ENCODE results near the gene LRRC8B. TPM values are rescaled to one million over a fixed set of nuclear protein-coding genes. Genes with fewer than 3 reads are reported as not detected.

Gene LRRC8B
- total RNA-seq, 4 donors from 2014 or later = 7.0 to 10.5 (median 8.7) TPM

DNA sequence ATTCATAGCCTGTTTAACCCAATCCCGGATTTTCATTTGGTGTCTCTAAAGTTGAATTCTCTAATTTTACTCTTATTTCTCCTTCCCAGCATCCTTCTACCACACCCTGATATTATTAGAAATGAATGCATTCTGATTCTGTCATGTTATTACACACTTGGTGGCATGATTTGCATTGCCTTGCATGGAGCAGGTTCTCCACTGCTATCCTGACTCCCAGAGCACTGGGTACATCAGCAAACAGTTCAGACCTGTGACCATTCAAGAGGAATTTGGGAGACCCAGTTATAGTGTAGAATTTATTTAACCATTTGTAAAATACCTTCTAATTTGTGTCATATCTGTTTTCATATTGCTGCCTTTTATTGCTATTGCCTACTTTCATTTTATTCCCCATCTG lies 2.6 kb downstream of the LRRC8B start:
- no peak for DNase-seq
- no peaks in the 10 kb centered on the region for H3K9me3 ChIP-seq
- no peaks in the 10 kb centered on the region for H3K36me3 ChIP-seq
- intact Hi-C loops (cut with DNase I; ENCODE audit: low total_unique reads) (no loop called here), in situ Hi-C loops (cut with MboI; ENCODE audit: low pct_ligation_motif_present in 1 of 4, low pct_unique_long_range_greater_than_20kb in 1 of 4, low sequenced_read_pairs in 3 of 4) (no loop called here)
- H3K4me3 ChIP-seq = no peak overlapping the region
- no peak for TF ChIP-seq EP300 (IDR thresholded peaks at IDR 0.05; ENCODE audit: low read depth)
- no peak for TF ChIP-seq POLR2AphosphoS5 (IDR thresholded peaks at IDR 0.05)
- TF ChIP-seq, protein P1, sequence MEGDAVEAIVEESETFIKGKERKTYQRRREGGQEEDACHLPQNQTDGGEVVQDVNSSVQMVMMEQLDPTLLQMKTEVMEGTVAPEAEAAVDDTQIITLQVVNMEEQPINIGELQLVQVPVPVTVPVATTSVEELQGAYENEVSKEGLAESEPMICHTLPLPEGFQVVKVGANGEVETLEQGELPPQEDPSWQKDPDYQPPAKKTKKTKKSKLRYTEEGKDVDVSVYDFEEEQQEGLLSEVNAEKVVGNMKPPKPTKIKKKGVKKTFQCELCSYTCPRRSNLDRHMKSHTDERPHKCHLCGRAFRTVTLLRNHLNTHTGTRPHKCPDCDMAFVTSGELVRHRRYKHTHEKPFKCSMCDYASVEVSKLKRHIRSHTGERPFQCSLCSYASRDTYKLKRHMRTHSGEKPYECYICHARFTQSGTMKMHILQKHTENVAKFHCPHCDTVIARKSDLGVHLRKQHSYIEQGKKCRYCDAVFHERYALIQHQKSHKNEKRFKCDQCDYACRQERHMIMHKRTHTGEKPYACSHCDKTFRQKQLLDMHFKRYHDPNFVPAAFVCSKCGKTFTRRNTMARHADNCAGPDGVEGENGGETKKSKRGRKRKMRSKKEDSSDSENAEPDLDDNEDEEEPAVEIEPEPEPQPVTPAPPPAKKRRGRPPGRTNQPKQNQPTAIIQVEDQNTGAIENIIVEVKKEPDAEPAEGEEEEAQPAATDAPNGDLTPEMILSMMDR (IDR thresholded peaks at IDR 0.05) = no peak
- TF ChIP-seq POLR2A (IDR thresholded peaks at IDR 0.05) = no peak
- H3K27me3 ChIP-seq = no peaks in the 10 kb centered on the region
- H3K27ac ChIP-seq = no peak overlapping the region
- peaks cover 0 to 32% (median 10%) of the 10 kb centered on the region in 4 donors for H3K4me1 ChIP-seq
- WGBS, 2 donors (ENCODE audit: low coverage in 1 of 2) = 86 to 91% methylated on average over 1 of the region's 1 CpG

DNA sequence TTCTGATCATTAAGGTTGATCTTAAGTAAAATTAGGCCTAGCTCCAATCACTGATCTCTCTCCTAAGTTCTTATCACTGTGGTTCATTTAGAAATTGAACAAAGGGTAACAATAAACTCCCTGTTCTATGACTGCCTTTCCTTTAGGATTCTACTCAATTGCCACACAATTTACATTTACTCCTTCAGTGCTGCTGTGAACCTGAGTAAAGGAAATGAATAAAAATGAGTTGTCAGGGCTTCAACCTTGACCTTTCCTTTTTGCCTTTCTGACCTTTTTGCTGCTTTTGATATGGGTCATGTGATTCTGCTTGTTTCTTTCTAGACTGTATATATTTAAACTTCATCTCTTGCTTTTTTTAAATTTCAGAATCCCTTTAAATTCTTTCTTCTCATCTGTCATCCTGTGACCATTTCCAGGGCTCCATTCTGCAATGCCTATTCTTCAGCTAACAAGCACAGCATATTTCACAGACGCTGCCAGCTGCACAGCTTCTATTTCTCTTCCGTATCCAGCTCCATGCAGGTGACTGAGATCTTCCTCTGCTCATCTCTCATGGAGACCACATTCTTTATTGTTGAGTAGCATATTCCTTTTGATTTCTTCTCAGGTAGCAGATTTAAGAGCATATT lies 3.2 kb downstream of the LRRC8B start:
- no peak for DNase-seq
- no peaks in the 10 kb centered on the region for H3K9me3 ChIP-seq
- no peak for TF ChIP-seq POLR2A (IDR thresholded peaks at IDR 0.05)
- no peak for TF ChIP-seq EP300 (IDR thresholded peaks at IDR 0.05; ENCODE audit: low read depth)
- TF ChIP-seq, protein P1 (IDR thresholded peaks at IDR 0.05) = no peak
- no peak for TF ChIP-seq POLR2AphosphoS5 (IDR thresholded peaks at IDR 0.05)
- intact Hi-C loops (cut with DNase I; ENCODE audit: low total_unique reads) (no loop called here), in situ Hi-C loops (cut with MboI; ENCODE audit: low pct_ligation_motif_present in 1 of 4, low pct_unique_long_range_greater_than_20kb in 1 of 4, low sequenced_read_pairs in 3 of 4) (no loop called here)
- 56 to 71% methylated on average over 2 of the region's 2 CpGs for WGBS, 2 donors (ENCODE audit: low coverage in 1 of 2)
- H3K4me1 ChIP-seq = peaks cover 0 to 32% (median 10%) of the 10 kb centered on the region in 4 donors
- no peaks in the 10 kb centered on the region for H3K36me3 ChIP-seq
- no peak overlapping the region for H3K4me3 ChIP-seq
- no peaks in the 10 kb centered on the region for H3K27me3 ChIP-seq
- no peak overlapping the region for H3K27ac ChIP-seq

DNA sequence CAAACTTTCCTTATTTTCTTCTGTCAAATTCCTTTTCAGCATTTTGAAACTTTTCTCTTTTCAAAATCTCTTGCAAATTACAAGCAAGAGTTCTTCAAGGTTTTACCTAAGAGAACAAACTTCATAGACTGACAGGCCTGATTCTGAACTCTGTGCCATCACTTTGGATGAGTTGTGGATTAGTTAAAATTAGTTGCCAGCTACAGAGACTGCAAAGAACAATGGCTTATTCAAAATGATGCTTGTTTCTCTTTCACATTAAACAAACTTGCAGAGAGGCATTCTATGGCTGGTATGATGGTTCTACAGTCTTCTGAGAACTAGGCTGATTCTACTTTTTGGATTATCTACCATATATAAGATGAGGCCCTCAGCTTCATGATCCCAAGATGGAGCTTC lies 3.8 kb downstream of the LRRC8B start:
- Histone ChIP-seq H3K4me3 (no peak overlapping the region), H3K4me1 (peaks cover 0 to 32% (median 10%) of the 10 kb centered on the region in 4 donors)
- in situ Hi-C loops (cut with MboI; ENCODE audit: low pct_ligation_motif_present in 1 of 4, low pct_unique_long_range_greater_than_20kb in 1 of 4, low sequenced_read_pairs in 3 of 4) = no loop called here

DNA sequence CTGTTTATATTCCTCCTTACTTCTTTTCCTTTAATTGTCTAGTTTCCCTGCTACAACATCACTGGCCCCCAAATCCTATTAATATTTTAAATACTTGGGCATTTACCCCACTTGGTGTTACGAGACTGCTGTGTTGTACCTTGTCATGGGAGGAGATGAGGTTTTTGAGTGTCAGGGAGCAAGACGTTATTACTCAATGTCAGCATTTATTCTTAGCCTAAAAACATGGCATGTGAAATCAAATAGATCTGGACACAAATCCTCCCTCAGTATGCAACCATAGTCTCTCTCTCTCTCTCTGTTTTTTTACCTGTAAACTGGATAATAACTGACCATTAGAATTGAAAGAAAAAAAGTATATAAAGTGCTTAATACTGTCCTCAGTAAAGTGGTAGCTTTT lies 4.6 kb downstream of the LRRC8B start:
- WGBS, 2 donors (ENCODE audit: low coverage in 1 of 2) = 89 to 93% methylated on average over 2 of the region's 2 CpGs
- Histone ChIP-seq H3K9me3 (no peaks in the 10 kb centered on the region), H3K36me3 (no peaks in the 10 kb centered on the region), H3K4me3 (no peak overlapping the region), H3K27ac (no peak overlapping the region), H3K27me3 (no peaks in the 10 kb centered on the region), H3K4me1 (peaks cover 0 to 25% (median 10%) of the 10 kb centered on the region in 4 donors)
- in situ Hi-C loops (cut with MboI; ENCODE audit: low pct_ligation_motif_present in 1 of 4, low pct_unique_long_range_greater_than_20kb in 1 of 4, low sequenced_read_pairs in 3 of 4) (no loop called here), intact Hi-C loops (cut with DNase I; ENCODE audit: low total_unique reads) (no loop called here)
- no peak for TF ChIP-seq POLR2A (IDR thresholded peaks at IDR 0.05)
- TF ChIP-seq POLR2AphosphoS5 (IDR thresholded peaks at IDR 0.05) = no peak
- TF ChIP-seq, protein P1 (IDR thresholded peaks at IDR 0.05) = no peak
- no peak for TF ChIP-seq EP300 (IDR thresholded peaks at IDR 0.05; ENCODE audit: low read depth)
- no peak for DNase-seq

More for the DNA sequence above, 3.8 kb downstream of the LRRC8B start:
- Histone ChIP-seq H3K9me3 (no peaks in the 10 kb centered on the region), H3K27ac (no peak overlapping the region), H3K27me3 (no peaks in the 10 kb centered on the region), H3K36me3 (no peaks in the 10 kb centered on the region)
- DNase-seq = no peak
- intact Hi-C loops (cut with DNase I; ENCODE audit: low total_unique reads) = no loop called here
- TF ChIP-seq, protein P1 (IDR thresholded peaks at IDR 0.05) = no peak
- no peak for TF ChIP-seq EP300 (IDR thresholded peaks at IDR 0.05; ENCODE audit: low read depth)
- no peak for TF ChIP-seq POLR2A (IDR thresholded peaks at IDR 0.05)
- no peak for TF ChIP-seq POLR2AphosphoS5 (IDR thresholded peaks at IDR 0.05)
